Kidney epithelial cell (primary cell): ENCODE measurements around the gene PAEP. TPM values are rescaled to one million over a fixed set of nuclear protein-coding genes. Genes with fewer than 3 reads are reported as not detected.
"Not testable (repeated sequence)": the region's sequence is repeated elsewhere in the genome, so short reads cannot be mapped to it uniquely, and the experiment has no call there.

Experiments
- DNase-seq: peaks from one replicate; pipeline ENCODE4 v3.0.0-alpha.2; 2010; ENCODE audit warnings: low read depth
- H3K27me3 ChIP-seq: 2 replicates; pipeline ENCODE4 v1.6.0; 2011; ENCODE audit warnings: low read length; ENCODE audit not compliant: control insufficient read depth, insufficient read depth
- H3K36me3 ChIP-seq: 2 replicates; pipeline ENCODE4 v1.5.1; 2011; ENCODE audit warnings: low read length; ENCODE audit not compliant: control insufficient read depth, insufficient read depth
- H3K4me3 ChIP-seq: 2 replicates; pipeline ENCODE4 v1.5.1; 2011; ENCODE audit warnings: low read depth, mild to moderate bottlenecking, control low read depth, low read length
- total RNA-seq: library from RNA; depleted of rRNA; stranded (reverse); fragments of >200 nt; gene quantifications from 2 replicates; pipeline ENCODE4 v1.2.3, GENCODE V29; 2015
- TF ChIP-seq, protein P1 (sequence below): IDR thresholded peaks from 2 replicates; pipeline ENCODE4 v1.5.1; 2011; ENCODE audit warnings: mild to moderate bottlenecking, moderate library complexity, low read length, control low read depth, inconsistent platforms; ENCODE audit not compliant: insufficient read depth, poor library complexity, severe bottlenecking

The PAEP gene
- total RNA-seq, 1 donor from 2014 or later, result not detected

DNA sequence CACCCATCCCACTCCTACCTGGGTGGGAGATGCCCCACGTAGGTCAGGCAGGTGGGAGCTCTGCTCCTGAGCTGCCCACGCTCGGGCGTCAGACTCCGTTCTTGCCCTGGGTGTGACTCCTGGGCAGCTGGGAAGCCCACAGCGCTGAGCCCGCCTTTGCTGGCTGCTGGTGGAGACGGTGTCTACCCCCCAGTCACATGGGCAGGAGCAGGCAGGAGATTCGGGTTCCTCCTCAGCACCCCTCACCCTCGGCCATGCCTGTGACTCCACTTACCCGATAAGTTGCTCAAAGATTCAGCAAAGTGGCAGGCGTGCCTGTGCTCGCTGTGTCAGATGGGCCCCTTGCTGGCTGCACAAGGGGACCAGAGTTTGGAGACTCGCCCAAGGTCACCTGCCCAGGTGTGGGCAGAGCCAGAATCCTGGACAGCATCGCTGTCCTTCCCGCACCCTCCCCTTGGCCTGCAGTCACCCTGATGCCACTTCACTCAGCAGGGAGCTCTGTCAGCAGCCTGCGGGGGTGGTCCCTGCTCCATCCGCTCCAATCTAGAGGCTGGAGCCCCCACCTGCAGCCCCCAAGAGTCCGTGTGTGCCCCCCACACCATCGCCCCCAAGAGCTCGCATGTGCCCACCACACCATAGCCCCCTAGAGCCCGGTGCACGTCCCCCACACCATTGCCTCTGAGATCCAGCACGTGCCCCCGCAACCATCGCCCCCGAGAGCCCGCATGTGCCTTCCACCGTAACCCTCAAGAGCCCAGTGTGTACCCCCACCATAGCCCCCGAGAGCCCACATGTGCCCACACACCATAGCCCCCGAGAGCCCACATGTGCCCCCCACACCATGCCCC lies 36.1 kb upstream of the PAEP start:
- TF ChIP-seq, protein P1, sequence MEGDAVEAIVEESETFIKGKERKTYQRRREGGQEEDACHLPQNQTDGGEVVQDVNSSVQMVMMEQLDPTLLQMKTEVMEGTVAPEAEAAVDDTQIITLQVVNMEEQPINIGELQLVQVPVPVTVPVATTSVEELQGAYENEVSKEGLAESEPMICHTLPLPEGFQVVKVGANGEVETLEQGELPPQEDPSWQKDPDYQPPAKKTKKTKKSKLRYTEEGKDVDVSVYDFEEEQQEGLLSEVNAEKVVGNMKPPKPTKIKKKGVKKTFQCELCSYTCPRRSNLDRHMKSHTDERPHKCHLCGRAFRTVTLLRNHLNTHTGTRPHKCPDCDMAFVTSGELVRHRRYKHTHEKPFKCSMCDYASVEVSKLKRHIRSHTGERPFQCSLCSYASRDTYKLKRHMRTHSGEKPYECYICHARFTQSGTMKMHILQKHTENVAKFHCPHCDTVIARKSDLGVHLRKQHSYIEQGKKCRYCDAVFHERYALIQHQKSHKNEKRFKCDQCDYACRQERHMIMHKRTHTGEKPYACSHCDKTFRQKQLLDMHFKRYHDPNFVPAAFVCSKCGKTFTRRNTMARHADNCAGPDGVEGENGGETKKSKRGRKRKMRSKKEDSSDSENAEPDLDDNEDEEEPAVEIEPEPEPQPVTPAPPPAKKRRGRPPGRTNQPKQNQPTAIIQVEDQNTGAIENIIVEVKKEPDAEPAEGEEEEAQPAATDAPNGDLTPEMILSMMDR, result no peak
- no peak overlapping the region for H3K4me3 ChIP-seq
- no peaks in the 10 kb centered on the region for H3K36me3 ChIP-seq
- H3K27me3 ChIP-seq, result no peaks in the 10 kb centered on the region
- DNase-seq, result no peak

DNA sequence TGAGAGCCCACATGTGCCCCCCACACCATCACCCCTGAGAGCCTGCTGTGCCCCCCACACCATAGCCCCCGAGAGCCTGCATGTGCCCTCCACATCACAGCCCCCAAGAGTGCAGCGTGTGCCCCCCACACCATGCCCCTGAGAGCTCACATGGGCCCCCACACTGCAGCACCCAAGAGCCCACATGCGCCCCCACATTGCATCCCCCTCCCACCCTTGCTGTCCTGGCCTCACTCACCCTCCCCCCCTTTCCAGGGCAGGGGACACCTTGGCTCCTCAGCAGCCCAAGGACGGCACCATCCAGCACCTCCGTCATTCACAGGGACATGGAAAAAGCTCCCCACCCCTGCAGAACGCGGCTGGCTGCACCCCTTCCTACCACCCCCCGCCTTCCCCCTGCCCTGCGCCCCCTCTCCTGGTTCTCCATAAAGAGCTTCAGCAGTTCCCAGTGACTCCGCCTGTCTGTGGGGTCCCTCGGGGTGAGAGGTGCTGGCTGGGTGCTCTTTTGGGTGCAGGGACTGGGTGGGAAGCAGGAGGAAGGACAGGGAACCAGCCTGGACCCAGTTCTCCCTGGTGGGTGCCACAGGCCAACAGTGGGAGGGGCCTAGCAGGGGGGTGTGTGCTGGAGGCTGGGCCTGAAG lies 35.3 kb upstream of the PAEP start:
- H3K36me3 ChIP-seq, result no peaks in the 10 kb centered on the region
- TF ChIP-seq, protein P1, result no peak
- no peak for DNase-seq
- no peak overlapping the region for H3K4me3 ChIP-seq
- no peaks in the 10 kb centered on the region for H3K27me3 ChIP-seq

DNA sequence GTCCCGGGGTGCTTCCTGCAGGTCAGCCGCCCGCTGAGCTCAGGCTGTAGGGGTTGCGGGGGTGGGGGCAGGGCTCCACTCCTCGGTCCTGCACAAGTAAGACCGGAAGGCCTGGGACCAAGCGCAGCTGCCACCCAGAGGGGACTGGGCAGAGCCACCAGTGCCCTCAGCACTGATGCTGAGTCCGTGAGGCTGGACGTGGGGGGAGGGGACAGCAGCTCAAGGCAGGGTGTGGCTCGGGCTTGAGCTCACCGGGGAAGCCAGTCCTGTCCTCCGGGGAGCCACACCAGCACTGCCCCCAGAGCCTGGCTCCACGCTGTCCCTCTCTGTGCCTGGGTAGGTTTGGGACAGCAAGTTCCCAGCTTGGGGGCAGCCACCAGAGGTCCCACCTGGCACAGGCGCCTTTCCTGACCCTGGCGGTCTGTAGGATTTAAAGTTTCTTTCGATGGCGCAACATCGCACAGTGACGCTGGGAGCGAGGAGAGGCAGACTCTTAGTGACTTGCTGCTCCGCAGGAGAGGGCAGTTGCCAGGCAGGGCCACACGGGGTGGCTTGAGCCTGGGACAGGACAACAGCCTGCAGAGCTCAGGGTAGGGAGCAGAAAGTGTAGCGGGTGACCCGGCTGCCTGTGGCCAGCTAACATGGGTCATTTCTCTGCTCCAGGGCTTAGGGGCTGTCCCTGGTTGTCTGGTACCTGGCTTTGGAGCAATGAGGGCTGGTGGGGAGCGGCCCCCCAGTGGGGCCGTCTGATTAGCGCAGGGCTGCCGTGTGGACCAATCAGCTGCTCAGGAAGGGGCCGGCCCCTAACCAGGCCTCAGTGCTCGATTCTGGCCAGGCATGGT lies 34.6 kb upstream of the PAEP start:
- TF ChIP-seq, protein P1, result no peak
- no peak overlapping the region for H3K4me3 ChIP-seq
- no peaks in the 10 kb centered on the region for H3K27me3 ChIP-seq
- H3K36me3 ChIP-seq, result no peaks in the 10 kb centered on the region
- no peak for DNase-seq

DNA sequence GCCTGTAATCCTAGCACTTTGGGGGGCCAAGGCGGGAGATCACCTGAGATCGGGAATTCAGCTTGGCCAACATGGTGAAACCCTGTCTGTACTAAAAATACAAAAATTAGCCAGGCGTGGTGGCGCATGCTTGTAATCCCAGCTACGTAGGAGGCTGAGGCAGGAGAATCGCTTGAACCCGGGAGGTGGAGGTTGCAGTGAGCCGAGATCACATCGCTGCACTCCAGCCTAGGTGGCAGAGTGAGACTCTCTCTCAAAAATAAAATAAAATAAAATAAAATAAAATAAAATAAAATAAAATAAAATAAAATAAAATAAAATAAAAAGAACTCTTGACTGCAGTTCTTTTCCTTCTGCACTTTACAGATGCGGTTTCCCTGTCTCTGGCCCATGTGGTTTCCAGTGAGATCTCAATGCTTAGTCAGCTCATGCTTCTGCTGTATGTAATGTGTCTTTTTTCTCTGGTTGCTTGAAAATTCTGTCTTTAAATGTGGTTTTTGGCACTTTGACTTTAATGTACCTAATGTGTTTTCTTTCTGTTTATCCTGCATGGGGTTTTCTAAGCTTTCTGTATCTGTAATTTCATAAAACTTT lies 32.6 kb upstream of the PAEP start:
- not testable (repeated sequence) for DNase-seq, H3K36me3 ChIP-seq, H3K27me3 ChIP-seq, H3K4me3 ChIP-seq

DNA sequence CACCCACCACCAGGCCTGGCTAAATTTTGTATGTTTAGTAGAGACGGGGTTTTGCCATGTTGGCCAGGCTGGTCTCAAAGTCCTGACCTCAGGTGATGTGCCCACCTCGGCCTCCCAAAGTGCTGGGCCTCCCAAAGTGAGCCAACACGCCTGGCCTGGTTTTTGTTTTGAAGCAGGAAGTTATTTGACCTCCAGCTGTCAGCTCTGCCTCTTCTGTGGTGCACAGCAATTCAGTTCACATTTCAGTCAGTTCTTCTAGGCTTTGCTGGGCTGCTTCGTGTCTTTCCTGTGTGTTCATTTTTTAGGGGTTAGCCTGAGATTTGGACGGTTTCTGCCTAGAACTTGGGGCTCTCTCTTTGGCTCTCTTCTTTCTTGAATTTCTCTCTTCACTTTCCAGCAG lies 31.4 kb upstream of the PAEP start:
- no peaks in the 10 kb centered on the region for H3K27me3 ChIP-seq
- TF ChIP-seq, protein P1, result no peak
- H3K4me3 ChIP-seq, result no peak overlapping the region
- DNase-seq, result no peak
- no peaks in the 10 kb centered on the region for H3K36me3 ChIP-seq

DNA sequence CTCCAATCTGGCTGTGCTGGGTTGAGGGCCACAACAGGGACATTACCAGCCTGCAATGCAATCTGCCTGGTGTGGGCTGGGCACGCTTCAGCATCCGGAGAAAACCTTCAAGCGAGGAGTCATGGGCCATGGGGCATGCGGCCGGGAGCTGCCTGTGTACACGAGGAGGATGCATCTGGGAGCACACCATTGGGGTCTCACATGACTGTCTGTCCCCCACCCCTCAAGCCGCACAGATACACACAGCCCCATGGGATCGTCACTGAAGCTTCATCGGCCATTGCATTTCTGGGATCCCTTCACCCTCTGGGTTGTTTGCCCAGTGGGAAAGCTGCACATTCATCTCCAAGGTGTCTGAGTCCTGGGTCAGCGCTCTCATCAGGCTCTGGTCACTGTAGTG lies 30.5 kb upstream of the PAEP start:
- H3K36me3 ChIP-seq, result no peaks in the 10 kb centered on the region
- no peak for DNase-seq
- TF ChIP-seq, protein P1, result no peak
- no peaks in the 10 kb centered on the region for H3K27me3 ChIP-seq
- H3K4me3 ChIP-seq, result no peak overlapping the region
